Activated CD4-positive, alpha-beta T cell treated with anti-CD3 and anti-CD28 coated beads for 36 hours (primary cell): ENCODE data around the gene FMN1. TPM values are rescaled to one million over a fixed set of nuclear protein-coding genes. Genes with fewer than 3 reads are reported as not detected.

ENCODE experiments used
- ATAC-seq: fragments of 200-7000 bp; cut with Tn5 transposase; one replicate; pipeline ENCODE4 v1.10.0; 2021; ENCODE audit warnings: mild to moderate bottlenecking, moderate library complexity
- CTCF ChIA-PET: fragments of 350-600 bp; sonication (Branson Sonifier 250); formaldehyde crosslinking; loops from one replicate; lab custom pipeline; 2021; ENCODE audit warnings: antibody characterized with exemption; lab: Charles Lee
- POLR2A ChIA-PET: fragments of 350-600 bp; sonication (Branson Sonifier 250); formaldehyde crosslinking; loops from one replicate; lab custom pipeline; 2021; ENCODE audit warnings: antibody characterized with exemption, inconsistent platforms; lab: Charles Lee
- DNase-seq: peaks from one replicate; pipeline ENCODE4 v3.0.0-alpha.2; 2020
- H3K27ac Mint-ChIP-seq: one replicate; pipeline ENCODE4 v1.8.0; 2021; ENCODE audit warnings: mixed read lengths
- H3K27me3 Mint-ChIP-seq: one replicate; pipeline ENCODE4 v1.8.0; 2021; ENCODE audit warnings: mixed read lengths
- H3K36me3 Mint-ChIP-seq: one replicate; pipeline ENCODE4 v1.8.0; 2021; ENCODE audit warnings: low read depth, mixed read lengths
- H3K4me1 Mint-ChIP-seq: one replicate; pipeline ENCODE4 v1.8.0; 2021; ENCODE audit warnings: mixed read lengths
- H3K4me3 Mint-ChIP-seq: one replicate; pipeline ENCODE4 v1.8.0; 2021; ENCODE audit warnings: mild to moderate bottlenecking, moderate library complexity, mixed read lengths
- H3K9me3 Mint-ChIP-seq: one replicate; pipeline ENCODE4 v1.8.0; 2021; ENCODE audit warnings: low read depth, mixed read lengths
- intact Hi-C, 2 experiments: fragments of 100-400 bp; cut with DNase I in 1 of 2; cut with micrococcal nuclease in 1 of 2; formaldehyde crosslinking; loops; one replicate each; pipeline versions ENCODE4 v1.14.2 to v1.15.1; 2022 to 2024; cut with DNase I, micrococcal nuclease
- total RNA-seq, 2 experiments: library from RNA; stranded (reverse); gene quantifications; one replicate each; pipeline ENCODE4 v1.2.3, GENCODE V29; 2021

Gene FMN1
- total RNA-seq, 2 experiments from 2014 or later: 0.09 to 0.21 TPM

DNA sequence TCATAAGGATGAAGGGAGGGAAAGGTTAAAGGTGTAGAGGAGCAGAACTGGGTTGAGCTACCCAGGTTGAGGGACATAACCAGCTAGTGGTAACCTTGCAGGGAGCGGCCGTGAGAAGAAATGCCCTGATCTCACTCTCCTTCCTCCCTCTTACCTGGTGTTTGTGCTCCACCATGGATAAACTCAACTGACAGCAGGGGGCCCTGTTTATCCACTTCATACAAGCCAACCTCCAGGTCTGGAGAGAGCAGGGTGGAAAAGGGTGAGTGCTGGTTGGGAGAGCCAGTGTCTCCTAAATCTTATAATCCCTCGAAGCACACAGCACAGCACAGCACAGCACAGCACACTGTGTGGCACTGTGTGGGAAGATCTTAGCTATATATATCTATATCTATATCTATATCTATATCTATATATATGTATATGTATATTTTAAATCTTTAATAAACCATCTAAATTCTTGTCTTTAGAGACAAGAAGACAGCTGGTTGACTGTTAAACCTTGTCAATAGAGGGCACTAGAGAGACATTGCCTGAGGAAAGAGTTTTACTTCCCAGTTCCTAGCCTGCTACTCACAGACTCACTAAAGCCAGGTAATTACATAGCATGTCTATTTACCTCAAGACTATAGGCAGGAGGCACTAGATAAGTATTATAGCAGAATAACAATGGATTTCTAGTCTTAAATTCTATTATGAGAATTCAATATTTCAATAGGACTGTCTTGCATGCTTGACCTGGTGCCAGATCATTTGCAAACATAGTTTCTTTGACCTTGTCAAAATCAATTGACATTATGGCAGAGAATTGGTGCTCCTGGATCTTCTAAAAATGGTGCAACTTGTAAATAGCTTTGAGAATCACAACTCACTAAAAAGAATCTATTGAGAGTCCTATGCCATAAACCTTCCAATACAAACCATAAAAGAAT is 21.7 kb upstream of the FMN1 start:
- intact Hi-C loops: no loop called here
- ChIA-PET CTCF (interaction anchor here (0.6 to 2.3 kb wide), 10 partner anchors 9 to 508 kb away, joined by 3 to 10 read pairs (median 5); no protein-coding TSS in a partner anchor), POLR2A (no interaction called here)
- Mint-ChIP-seq H3K27ac (no peak overlapping the region), H3K4me1 (no peaks in the 10 kb centered on the region), H3K27me3 (no peaks in the 10 kb centered on the region), H3K4me3 (no peak overlapping the region), H3K36me3 (no peaks in the 10 kb centered on the region), H3K9me3 (no peaks in the 10 kb centered on the region)
- no peak for DNase-seq
- ATAC-seq: peak; percentile 42

DNA sequence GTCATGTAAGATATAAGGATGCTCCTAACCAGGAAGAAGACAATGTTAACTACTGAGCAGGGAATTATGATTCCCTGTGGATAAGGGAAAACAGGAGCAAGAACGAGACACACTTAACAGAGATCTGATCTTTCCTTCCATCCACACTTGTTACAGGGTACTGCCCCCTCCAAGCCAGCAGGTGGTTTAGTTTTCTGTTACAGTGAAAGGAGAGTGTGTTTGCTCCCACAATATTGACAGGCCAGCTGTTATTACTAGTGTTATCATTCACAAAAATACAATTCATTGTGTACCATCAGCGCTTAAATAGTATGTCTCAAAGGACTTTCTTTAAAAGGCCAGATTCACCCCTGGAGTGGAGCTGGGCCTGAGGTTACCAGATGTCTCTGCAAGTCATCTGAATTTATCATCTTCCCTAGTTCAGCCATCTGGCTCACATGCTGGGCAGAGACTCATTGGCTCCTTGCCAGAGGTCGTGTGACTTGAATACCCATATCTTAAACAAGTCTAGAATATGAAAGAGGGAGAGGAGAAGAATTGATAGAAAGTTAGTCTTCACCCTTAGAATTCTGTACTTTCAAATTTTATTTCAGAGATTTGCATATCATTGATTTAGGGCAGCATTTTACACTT is 16.8 kb upstream of the FMN1 start:
- Mint-ChIP-seq H3K36me3 (no peaks in the 10 kb centered on the region), H3K4me3 (no peak overlapping the region), H3K4me1 (peaks cover 8% of the 10 kb centered on the region), H3K27ac (no peak overlapping the region), H3K27me3 (no peaks in the 10 kb centered on the region), H3K9me3 (peaks cover 6% of the 10 kb centered on the region)
- ChIA-PET CTCF (interaction anchor here (0.6 to 1.1 kb wide), 2 partner anchors 10 to 15 kb away, joined by 3 to 5 read pairs; no protein-coding TSS in a partner anchor), POLR2A (no interaction called here)
- DNase-seq (no peak), ATAC-seq (no peak)
- intact Hi-C loops: no loop called here

DNA sequence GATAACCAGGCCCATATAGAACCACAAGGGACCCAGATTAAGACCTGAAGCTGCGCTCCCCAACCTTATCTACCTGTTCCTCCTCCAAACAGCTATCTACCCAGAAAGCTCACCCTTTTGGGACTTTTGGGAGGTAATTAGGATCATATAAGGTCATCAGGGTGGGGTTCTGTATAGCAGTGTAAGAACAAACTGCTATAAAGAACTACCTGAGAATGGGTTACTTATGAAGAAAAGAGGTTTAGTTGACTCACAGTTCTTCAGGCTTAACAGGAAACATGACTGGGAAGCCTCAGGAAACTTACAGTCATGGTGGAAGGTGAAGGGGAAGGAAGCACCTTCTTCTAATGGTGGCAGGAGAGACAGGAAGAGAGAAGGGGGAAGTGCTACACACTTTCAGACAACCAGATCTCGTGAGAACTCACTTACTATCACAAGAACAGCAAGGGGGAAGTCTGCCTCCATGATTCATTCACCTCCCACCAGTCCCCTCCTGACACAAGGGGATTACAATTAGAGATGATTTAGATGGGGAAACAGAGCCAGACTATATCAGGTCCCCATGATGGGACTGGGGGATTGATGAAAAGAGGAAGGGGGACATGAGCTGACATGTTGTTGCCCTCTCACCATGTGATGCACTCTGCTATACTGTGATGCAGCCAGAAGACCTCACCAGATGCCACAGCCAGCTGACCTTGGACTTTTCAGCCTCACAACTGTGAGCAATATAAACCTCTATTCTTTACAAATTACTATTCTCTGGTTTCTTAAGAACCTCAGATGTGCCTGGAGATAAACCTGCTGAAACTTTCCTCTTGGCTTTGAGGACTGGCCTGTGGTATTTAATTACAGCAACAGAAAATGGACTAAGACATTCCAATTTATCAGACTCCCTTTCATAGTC is 15.3 kb upstream of the FMN1 start:
- ChIA-PET POLR2A (interaction anchor here (0.7 kb wide), 1 partner anchor 9 kb away, joined by 3 read pairs; no protein-coding TSS in a partner anchor), CTCF (interaction anchor here (0.9 to 2.0 kb wide), 3 partner anchors 9 to 528 kb away, joined by 3 to 5 read pairs (median 5); no protein-coding TSS in a partner anchor)
- H3K4me1 Mint-ChIP-seq: peaks cover 8% of the 10 kb centered on the region
- intact Hi-C loops: no loop called here
- DNase-seq: peak; percentile 6
- no peak overlapping the region for H3K4me3 Mint-ChIP-seq
- no peaks in the 10 kb centered on the region for H3K27me3 Mint-ChIP-seq
- peak; percentile 70 for ATAC-seq
- peak overlapping the region; percentile 12 for H3K27ac Mint-ChIP-seq
- H3K36me3 Mint-ChIP-seq: no peaks in the 10 kb centered on the region
- H3K9me3 Mint-ChIP-seq: peaks cover 6% of the 10 kb centered on the region

DNA sequence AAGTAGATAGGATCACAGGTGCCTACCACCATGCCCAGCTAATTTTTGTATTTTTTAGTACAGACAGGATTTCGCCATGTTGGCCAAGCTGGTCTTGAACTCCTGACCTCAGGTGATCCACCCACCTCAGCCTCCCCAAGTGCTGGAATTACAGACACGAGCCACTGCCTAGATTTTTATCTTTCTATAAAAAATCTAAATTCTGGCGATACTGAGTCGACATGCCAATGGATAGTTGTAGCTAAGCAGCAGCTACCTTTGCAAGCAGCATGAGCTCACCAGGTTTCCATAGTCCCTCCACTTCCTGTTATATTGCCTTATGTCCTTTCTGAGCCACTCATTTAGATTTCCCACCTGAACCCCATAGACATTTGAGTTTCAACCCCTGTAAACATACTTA is 13.1 kb upstream of the FMN1 start:
- DNase-seq (no peak), ATAC-seq (no peak)
- Mint-ChIP-seq H3K36me3 (no peaks in the 10 kb centered on the region), H3K9me3 (peaks cover 6% of the 10 kb centered on the region), H3K27ac (no peak overlapping the region), H3K4me3 (no peak overlapping the region), H3K4me1 (peaks cover 12% of the 10 kb centered on the region), H3K27me3 (peaks cover 3% of the 10 kb centered on the region)
- ChIA-PET CTCF (interaction anchor here (0.6 to 2.2 kb wide), 7 partner anchors 9 to 261 kb away, joined by 3 to 7 read pairs (median 4); no protein-coding TSS in a partner anchor), POLR2A (no interaction called here)
- intact Hi-C loops: no loop called here

DNA sequence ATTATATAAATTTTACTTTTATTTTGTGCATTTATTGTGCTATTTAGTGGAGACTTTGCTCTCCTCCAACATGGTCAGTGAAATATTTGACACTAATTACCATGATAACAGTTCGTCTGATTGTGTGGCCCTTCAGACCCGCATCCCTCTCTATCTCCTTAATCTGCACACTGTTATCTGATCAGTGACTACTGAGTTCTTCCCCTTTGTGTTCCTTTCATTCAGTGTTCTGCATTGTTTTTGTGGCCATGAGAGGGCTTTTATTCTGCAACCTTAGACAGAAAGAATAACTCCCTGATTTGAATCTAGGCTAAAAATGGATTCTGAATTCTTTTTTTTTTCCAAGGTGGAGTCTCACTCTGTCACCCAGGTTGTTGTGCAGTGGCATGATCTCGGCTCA is 11.9 kb upstream of the FMN1 start:
- no peak for DNase-seq
- ChIA-PET POLR2A (no interaction called here), CTCF (interaction anchor here (2.2 kb wide), 1 partner anchor 10 kb away, joined by 7 read pairs; no protein-coding TSS in a partner anchor)
- Mint-ChIP-seq H3K9me3 (peaks cover 6% of the 10 kb centered on the region), H3K4me3 (no peak overlapping the region), H3K36me3 (no peaks in the 10 kb centered on the region), H3K27me3 (peaks cover 3% of the 10 kb centered on the region), H3K4me1 (peaks cover 21% of the 10 kb centered on the region), H3K27ac (no peak overlapping the region)
- ATAC-seq: no peak
- intact Hi-C loops: no loop called here

DNA sequence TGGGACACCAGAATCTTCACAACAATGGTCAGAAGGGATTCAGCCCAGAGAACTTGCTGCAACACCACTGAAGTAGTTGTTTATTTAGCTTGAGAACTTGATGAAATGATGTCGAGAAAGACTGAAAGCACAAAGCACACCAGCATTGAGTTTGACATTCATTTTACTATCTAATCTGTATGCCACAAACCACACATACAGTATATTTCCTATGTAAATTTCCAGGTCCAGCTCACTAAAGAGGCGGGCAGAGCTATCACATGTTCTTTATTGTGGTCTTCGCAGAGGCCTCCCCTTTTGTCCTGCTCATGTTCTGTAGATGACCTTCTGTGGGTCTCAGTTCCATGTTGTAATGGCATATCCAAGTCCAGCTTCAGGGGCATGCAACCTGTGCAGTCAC is 10.4 kb upstream of the FMN1 start:
- H3K4me1 Mint-ChIP-seq: peaks cover 32% of the 10 kb centered on the region
- CTCF ChIA-PET: no interaction called here

DNA sequence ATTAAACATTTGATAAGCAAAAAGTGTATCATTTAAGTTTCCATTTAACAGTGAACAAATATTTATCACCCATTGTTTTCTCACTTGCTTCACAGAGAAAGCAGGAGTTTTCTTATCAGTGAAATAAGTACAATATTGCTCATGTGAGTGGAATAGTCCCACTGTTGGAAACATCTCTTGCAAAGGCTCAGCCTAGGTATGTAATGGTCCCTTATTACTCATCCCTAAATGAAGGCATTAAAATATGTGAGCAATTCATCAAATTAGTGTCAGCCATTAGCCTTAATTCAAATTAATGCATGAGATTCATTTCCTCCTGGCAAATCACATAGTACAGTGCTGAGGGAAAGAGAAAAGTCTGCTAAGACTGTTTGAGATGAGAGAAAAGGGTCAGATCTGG is 9.6 kb upstream of the FMN1 start:
- DNase-seq: no peak
- no peak overlapping the region for H3K27ac Mint-ChIP-seq
- no peaks in the 10 kb centered on the region for H3K36me3 Mint-ChIP-seq
- peaks cover 28% of the 10 kb centered on the region for H3K4me1 Mint-ChIP-seq
- POLR2A ChIA-PET: no interaction called here
- intact Hi-C loops: loop anchor here in 1 of 2 experiments (5.0 kb wide), 1 partner anchor 102 kb away; no protein-coding TSS in a partner anchor
- no peak overlapping the region for H3K4me3 Mint-ChIP-seq
- peaks cover 7% of the 10 kb centered on the region for H3K27me3 Mint-ChIP-seq
- CTCF ChIA-PET: no interaction called here
- ATAC-seq: no peak
- H3K9me3 Mint-ChIP-seq: no peaks in the 10 kb centered on the region

More for the DNA sequence above, 10.4 kb upstream of the FMN1 start:
- POLR2A ChIA-PET: no interaction called here
- ATAC-seq (no peak), DNase-seq (no peak)
- H3K4me3 Mint-ChIP-seq: no peak overlapping the region
- peaks cover 3% of the 10 kb centered on the region for H3K9me3 Mint-ChIP-seq
- intact Hi-C loops: loop anchor here in 1 of 2 experiments (5.0 kb wide), 1 partner anchor 103 kb away; no protein-coding TSS in a partner anchor
- H3K27me3 Mint-ChIP-seq: peaks cover 5% of the 10 kb centered on the region
- no peaks in the 10 kb centered on the region for H3K36me3 Mint-ChIP-seq
- H3K27ac Mint-ChIP-seq: no peak overlapping the region

DNA sequence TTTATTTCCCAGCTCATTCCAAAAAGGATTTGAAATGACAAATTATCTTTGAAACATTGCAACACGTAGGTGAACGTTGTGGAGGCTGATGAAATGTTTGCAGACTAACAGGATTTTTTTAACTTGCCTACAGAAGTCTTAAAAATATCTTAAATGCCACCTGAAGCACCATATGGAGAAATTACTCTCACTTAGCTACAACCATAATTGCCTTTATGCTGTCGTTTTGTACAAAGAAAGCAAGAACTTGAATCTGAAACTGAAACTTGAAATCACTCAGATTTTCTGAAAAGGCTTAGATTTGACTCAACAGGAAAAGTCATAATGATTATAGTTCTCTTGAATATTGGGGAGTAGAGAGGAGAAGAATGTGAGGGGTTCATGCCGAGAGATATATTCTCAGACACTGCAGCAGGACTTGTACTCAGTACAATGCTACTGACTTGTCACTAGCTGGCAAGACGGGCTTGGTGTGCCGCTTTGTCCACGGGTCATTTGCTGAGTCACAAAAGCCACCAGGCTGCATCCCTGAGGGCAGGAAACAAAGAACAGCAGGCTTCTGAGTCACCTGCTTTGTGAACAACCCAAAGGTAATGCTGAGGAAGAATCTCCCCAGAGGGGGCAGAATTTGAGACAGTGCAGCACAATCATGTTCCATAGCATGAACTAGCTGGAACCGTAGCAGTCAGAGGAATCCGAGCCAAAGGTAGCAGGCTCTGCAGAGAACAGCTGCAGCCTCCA is 7.1 kb upstream of the FMN1 start:
- H3K9me3 Mint-ChIP-seq: no peaks in the 10 kb centered on the region
- no peaks in the 10 kb centered on the region for H3K36me3 Mint-ChIP-seq

DNA sequence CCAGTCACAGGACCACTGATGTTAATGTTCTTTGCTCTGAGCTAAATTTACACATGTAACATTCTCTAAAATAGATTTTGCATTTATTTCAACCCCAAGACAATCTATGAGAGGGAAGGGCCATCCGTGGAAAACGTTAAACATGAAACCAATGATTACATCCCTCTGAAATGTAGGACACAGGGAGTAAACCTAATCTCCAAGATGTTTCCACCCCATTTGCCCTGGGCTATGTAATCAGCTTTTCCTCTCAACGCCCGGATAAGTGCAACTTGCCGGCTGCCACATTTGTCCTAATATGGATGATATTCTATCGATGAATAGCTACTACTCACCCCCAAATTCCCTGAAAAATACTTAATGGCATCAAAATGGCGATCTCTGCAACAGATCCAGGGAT is 6.4 kb upstream of the FMN1 start:
- no peak overlapping the region for H3K4me3 Mint-ChIP-seq
- no peak for DNase-seq
- ATAC-seq: no peak
- POLR2A ChIA-PET: interaction anchor here (0.6 to 1.3 kb wide), 2 partner anchors 9 to 13 kb away, joined by 3 read pairs; no protein-coding TSS in a partner anchor
- H3K9me3 Mint-ChIP-seq: no peaks in the 10 kb centered on the region
- H3K4me1 Mint-ChIP-seq: peaks cover 28% of the 10 kb centered on the region
- H3K27me3 Mint-ChIP-seq: peaks cover 7% of the 10 kb centered on the region
- no peak overlapping the region for H3K27ac Mint-ChIP-seq
- no peaks in the 10 kb centered on the region for H3K36me3 Mint-ChIP-seq
- CTCF ChIA-PET: interaction anchor here (0.6 to 1.8 kb wide), 10 partner anchors 9 to 114 kb away, joined by 3 to 8 read pairs (median 4); no protein-coding TSS in a partner anchor
- intact Hi-C loops: loop anchor here (1.0 to 5.0 kb wide), 4 partner anchors 11 to 99 kb away; no protein-coding TSS in a partner anchor

More for the DNA sequence above, 7.1 kb upstream of the FMN1 start:
- peak; percentile 79 for DNase-seq
- H3K27me3 Mint-ChIP-seq: peaks cover 7% of the 10 kb centered on the region
- H3K4me1 Mint-ChIP-seq: peaks cover 28% of the 10 kb centered on the region
- POLR2A ChIA-PET: interaction anchor here (1.3 kb wide), 1 partner anchor 13 kb away, joined by 3 read pairs; no protein-coding TSS in a partner anchor
- H3K4me3 Mint-ChIP-seq: peak overlapping the region; percentile 49
- peak; percentile 97 for ATAC-seq
- CTCF ChIA-PET: interaction anchor here (0.6 to 2.0 kb wide), 12 partner anchors 8 to 163 kb away, joined by 3 to 10 read pairs (median 4); no protein-coding TSS in a partner anchor
- peak overlapping the region; percentile 60 for H3K27ac Mint-ChIP-seq
- intact Hi-C loops: loop anchor here (1.0 to 5.0 kb wide), 5 partner anchors 7 to 99 kb away; partner anchors contain the start of gene FMN1 (in 1 of the 2)
